ENCODE data around the gene SP1.
A peak's percentile ranks its signal among the peaks of the same experiment; 100 is the strongest.
"Not testable (repeated sequence)": the region's sequence is repeated elsewhere in the genome, so short reads cannot be mapped to it uniquely, and the experiment has no call there.

The SP1 gene

GRCh38 chr12:53380104-53380793 is at the start of gene SP1:
TSS of gene SP1 (plus strand) at chr12:53380176. CDS start at chr12:53380292, 116 bp downstream.
- DNase-seq, result no peak

DNA sequence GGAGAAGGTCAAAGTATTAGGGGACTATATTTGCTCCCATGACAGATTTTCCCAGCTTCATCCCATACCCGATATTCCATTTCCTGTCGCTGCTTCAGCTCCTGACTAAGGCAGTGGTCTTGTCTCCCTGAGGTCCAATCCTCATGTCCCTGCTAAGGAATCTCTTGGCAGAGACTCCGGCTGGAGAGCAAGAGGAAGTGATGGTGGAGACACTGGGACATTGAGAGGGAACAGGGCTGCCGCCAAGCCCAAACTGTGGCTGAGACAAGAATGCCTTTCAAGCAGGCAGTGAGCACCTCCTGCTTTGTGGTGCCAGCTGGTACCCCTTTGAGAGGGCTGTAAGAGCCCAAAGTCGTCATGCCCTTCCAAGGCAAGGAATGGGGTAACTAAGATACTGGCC is 49.3 kb upstream of the SP1 start:
- no peak for DNase-seq

- DNase-seq, result not testable (repeated sequence)
Observed at GRCh38 chr12:53332339-53332738, 47.6 kb upstream of the SP1 start.

- DNase-seq, result no peak
Observed at GRCh38 chr12:53332744-53333143, 47.2 kb upstream of the SP1 start.

DNA sequence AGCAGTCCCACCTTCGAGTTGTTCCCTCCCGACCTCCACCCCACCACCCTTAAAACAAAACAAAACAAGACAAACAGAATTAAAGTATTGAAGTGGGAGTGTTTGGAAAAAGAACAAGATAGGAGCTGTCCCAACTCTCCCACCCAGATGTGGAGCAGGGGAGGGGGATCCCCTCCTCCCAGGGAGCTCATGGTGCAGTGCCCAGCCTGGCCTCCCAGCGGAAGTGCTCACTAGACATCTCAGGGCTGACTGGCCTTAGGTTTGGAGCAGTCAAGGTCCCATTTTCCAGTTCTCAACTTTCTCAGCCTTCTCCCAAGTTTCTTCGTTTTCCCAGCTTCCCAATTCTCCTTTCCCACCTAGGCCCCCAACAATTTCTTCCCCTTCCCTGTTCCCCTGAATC is 46.7 kb upstream of the SP1 start:
- DNase-seq, result no peak

DNA sequence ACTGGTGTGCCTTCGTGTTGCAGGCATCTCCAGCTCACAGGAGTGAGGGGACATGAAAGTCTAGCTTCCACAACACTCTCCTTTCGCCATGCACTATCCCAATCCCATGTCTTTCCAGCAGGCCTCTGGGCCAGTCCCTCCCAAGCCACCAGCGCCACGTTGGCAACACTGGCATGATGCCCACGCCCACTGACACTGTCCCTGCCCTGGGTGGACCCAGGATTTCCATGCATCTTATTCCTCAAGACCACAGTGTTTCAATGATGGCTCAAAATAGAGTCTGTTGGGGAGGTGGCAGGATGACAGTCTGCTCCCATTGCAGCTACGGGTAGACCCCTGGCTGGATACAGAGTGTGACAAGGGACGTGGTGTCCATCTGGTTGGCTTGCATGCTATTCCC is 46.1 kb upstream of the SP1 start:
- no peak for DNase-seq

DNA sequence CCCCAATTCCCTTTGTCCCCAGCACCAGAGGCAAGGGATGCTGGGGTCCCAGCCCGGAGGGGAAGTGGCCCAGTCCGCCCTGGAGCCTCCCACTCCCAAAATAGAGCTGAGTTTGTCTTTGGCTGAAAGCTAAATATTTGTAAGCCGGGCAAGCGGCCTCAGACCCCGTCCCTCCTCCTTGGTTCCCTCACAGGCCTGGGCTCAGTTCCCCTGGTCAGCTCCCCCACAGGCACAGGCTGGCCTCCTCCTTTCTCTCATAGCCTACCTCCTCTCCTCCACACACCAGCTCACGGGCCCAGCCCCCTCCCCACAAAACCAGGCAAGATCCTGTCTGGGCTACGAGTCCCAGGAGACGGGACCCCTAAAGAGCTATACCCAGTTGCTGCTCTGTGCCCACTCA is 45.2 kb upstream of the SP1 start:
- DNase-seq, result no peak

GRCh38 chr12:53336181-53336681 is 43.7 kb upstream of the SP1 start, which contains the start of gene SP7:
TSS of gene SP7 (minus strand) at chr12:53336354. CDS start at chr12:53335646, 708 bp downstream.
- DNase-seq, result peak; percentile 41

- DNase-seq, result no peak
Observed at GRCh38 chr12:53338017-53338416, 42.0 kb upstream of the SP1 start.

- no peak for DNase-seq
Observed at GRCh38 chr12:53338916-53339315, 41.1 kb upstream of the SP1 start.

DNA sequence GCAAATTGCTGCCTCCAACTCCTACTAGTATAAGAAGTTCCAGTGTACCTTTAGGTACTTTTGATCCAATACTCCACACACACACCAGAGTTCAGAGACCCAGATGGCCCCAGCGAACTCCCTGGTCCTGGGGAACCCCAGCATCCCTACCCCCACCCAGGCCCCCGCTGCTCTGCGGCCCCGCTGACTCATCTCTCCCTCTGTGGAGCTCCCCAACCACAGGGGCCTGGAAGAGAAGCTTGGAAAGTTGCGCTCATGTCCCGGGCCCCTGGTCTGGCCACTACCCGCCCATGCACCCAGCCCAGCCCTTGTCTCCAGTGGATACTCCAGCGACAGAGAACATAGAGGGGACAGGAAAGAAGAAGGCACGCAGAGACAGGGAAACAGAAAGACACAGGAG is 39.6 kb upstream of the SP1 start:
- DNase-seq, result no peak

DNA sequence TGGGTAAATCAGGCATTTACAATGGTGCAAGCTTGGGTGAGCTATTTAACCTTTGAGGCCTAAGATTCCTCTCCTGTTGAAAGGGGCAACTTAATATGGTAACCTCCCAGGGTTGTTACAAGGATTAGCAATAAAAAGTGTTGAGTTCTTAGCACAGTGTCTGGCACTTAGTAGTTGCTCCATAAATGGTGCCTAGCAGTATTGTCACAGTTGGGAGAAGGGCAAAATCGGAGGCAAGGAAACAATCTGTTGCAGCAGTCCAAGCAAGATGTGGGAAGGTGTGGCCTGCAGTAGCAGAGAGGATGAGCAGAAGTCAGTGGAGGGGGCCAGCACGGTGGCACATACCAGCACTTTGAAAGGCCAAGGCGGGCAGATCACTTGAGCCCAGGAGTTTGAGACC is 36.5 kb upstream of the SP1 start:
- peak; percentile 9 for DNase-seq

DNA sequence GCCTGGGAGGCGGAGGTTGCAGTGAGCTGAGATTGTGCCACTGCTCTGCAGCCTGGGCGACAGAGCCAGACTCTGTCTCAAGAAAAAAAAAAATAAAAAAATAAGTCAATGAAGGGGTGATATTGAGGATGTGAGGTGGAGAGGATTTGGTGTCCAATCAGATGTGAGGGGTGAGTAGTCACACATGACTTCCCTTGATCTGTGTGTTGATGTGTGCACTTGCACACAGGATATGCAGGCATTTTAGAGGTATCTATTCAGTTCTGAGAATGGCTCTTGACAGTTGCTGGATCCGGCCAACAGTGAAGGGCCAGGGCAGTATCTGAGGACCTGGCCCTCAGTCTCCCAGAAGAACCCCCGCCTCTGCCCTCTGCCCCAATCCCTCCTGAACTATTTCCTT is 36.0 kb upstream of the SP1 start:
- DNase-seq, result peak; percentile 5

DNA sequence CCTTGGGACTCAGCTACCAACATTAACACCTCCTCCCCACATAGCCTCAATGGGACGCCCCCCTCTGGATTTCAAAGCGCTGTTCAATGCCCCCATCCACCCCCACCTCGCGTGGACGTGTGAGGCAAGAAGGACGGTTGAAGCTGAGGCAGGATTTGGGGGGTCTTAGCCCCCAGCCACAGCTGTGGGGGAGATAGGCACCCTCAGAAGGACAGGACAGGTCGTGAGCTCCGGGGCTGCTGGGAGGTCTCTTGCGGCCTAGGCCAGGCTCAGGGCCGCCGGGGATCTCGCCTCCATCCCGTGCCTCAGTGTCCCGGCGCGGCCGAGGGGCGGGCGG is 35.5 kb upstream of the SP1 start:
- peak; percentile 42 for DNase-seq

DNA sequence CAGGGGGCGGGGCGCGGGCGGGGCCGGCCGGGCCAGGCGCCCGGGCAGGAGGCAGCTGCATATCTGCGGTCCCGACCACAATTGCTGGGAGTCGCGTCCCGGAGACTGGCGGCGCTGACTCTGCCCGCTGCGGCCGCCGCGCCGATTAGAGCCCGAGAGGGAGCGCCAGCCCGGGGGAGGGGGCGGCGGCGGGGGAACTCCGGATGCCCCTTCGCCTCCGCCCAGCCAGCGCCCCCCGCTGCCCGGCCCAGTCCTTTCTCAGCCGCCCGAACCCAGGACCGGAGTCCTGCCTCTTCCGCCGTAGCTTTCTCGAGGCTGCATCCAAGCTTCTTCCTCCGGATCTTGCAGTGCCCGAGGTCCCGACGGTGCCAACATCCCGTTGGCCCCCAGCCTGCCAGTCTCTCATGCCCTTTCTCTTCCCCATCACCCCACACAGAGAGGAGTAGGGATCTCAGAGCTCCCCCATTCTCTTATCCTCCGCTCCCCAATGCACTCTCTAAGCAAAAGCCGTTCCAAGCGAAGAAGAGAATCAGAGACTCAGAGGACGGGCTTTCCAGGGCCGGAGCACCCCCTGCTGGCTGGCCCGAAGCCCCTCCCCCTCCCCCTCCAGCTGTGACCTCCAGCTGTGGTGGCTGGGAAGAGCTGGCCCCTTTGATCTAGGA is 35.0 kb upstream of the SP1 start:
- peak; percentile 91 for DNase-seq

DNA sequence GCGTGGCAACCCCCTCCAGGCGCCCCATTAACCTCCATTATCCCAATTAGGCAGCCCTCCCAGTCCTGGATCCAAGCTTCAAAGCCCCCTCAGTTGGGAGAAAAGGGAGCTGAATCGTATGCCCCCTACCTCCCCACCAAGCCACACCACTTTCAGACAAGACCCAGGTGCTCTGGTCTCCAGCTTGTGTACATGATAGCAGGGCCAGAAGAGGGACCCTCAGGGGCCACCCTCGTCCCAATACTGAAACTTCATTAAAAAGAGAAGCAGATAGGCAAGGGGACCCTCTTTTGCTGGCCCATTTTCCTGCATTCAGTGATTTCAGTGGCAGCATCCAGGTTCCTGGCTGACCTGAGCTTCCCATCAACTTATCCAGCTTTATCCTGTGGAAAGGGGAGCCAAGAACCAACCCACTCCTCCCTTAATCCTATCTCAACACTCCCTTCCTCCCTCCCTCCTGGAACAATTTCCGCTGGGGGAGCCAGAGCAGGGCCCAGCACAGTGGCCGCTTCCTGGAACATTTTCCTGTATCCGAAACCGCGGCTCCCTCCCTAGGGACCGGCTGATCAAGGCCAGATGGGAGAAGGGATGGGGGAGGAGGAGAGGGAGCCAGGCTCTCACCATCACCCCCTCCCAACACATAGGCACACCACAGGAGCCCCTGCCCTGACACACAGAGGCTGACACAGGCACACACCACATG is 34.3 kb upstream of the SP1 start:
- DNase-seq, result peak; percentile 67

- no peak for DNase-seq
Observed at GRCh38 chr12:53346491-53346890, 33.5 kb upstream of the SP1 start.

- DNase-seq, result no peak
Observed at GRCh38 chr12:53347905-53348304, 32.1 kb upstream of the SP1 start.

DNA sequence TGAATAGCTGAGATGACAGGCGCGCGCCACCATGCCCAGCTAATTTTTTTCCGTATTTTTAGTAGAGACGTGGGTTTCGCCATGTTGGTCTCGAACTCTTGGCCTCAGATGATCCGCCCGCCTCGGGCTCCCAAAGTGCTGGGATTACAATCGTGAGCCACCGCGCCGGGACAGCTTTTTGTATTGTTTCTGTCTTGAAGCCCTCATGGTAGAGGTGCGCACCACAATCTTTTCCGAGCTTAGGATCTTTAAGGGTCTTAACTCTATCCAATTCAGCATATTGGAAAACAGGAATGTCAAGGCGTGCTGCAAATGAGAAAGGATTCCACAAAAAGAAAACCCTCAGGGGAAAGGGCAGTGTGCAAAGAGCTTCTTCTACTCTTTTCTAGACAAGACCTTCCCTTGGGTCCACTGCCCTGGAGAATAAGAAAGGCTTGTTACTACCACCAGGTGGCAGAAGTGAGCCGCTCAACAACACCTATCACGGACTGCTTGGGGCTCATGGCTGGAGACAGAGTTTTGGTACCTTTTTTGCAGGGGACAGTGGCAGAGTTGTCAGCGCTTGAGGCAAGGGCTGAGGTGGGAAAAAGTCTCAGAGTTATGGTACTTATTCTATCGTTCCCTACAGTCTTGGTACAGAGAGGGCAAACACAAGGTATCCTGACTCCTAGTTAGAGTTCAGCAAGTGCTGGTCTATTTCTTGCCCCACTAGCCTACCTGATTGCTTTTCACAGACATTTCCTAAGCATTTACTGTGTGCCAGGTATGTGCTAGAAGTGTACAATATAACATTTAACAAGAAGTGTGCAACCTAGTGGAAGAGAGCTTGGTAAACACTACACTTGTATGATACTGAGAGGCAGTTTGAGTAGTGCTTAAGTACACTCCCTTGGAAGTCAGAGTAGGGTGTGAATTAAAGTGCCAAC is 27.4 kb upstream of the SP1 start:
- DNase-seq, result peak; percentile 97

GRCh38 chr12:53353257-53353655 is 26.7 kb upstream of the SP1 start:
- no peak for DNase-seq

DNA sequence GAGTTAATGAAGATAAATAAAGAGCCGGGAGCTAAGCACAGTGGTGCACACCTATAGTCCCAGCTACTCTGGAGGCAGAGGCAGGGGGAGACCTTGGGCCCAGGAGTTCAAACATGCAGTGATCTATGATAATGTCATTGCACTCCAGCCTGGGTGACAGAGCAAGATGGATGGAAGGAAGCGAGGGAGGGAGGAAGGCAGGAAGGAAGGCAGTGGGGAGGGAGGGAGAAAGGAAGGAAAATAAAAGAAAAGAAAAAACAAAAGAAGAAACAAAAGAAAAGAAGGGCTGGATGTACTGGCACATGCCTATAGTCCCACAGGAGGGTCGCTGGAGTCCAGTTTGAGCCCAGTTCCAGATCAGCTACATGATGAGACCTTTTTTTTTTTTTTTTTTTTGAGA is 24.9 kb upstream of the SP1 start:
- no peak for DNase-seq

DNA sequence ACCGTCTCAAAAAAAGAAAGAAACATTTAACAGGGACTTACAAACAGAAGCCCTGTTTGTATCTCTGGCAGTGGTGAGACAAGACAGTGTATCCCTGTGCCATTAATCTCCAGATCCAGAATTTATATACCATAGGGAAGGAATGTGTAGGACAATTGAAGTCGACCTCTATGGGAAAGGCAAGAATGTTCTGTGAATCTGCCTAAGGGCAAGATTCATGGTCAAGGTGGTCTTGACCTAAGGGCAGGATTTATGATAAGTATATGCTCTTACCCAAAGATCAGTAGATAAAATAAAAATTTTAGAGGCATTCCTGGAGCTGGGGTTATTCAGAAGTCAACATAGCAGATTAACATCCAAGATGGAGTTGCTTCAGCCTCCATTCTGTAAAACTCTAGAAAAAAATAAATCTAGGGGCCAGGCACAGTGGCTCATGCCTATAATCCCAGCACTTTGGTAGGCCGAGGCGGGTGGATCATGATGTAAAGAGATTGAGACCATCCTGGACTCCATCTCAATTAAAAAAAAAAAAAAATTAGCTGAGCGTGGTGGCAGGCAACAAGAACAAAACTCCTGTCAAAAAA is 21.0 kb upstream of the SP1 start:
- DNase-seq, result no peak
